Germinal center (tissue), 1 donor: ENCODE results near the gene PRLH.

ENCODE experiments used
- DNase-seq: peaks from one replicate; pipeline ENCODE4 v3.0.0; 2012; ENCODE audit warnings: mixed read lengths, low spot score

Gene PRLH

GRCh38 chr2:237539681-237540080 is 26.7 kb upstream of the PRLH start:
- DNase-seq = no peak

GRCh38 chr2:237540223-237540775 is 26.1 kb upstream of the PRLH start:
- DNase-seq = no peak

- DNase-seq = no peak
Observed at GRCh38 chr2:237540823-237541222, 25.6 kb upstream of the PRLH start.

- DNase-seq = no peak
Observed at GRCh38 chr2:237541243-237541642, 25.1 kb upstream of the PRLH start.

GRCh38 chr2:237542001-237542704 is 24.2 kb upstream of the PRLH start:
- DNase-seq = no peak

GRCh38 chr2:237546040-237546875 is 20.1 kb upstream of the PRLH start:
- DNase-seq = no peak

- DNase-seq = no peak
Observed at GRCh38 chr2:237546876-237547395, 19.4 kb upstream of the PRLH start.

- DNase-seq = no peak
Observed at GRCh38 chr2:237547841-237548416, 18.4 kb upstream of the PRLH start.

- DNase-seq = no peak
Observed at GRCh38 chr2:237549216-237549615, 17.2 kb upstream of the PRLH start.

- DNase-seq = no peak
Observed at GRCh38 chr2:237549643-237550415, 16.5 kb upstream of the PRLH start.

GRCh38 chr2:237551071-237551574 is 15.3 kb upstream of the PRLH start:
- DNase-seq = no peak

- no peak for DNase-seq
Observed at GRCh38 chr2:237552908-237553307, 13.5 kb upstream of the PRLH start.

GRCh38 chr2:237553948-237554347 is 12.4 kb upstream of the PRLH start:
- DNase-seq = no peak

GRCh38 chr2:237555560-237555959 is 10.8 kb upstream of the PRLH start:
- DNase-seq = no peak

GRCh38 chr2:237556773-237557632 is 9.4 kb upstream of the PRLH start:
- no peak for DNase-seq

GRCh38 chr2:237557633-237558015 is 8.8 kb upstream of the PRLH start:
- no peak for DNase-seq

GRCh38 chr2:237558961-237559641 is 7.3 kb upstream of the PRLH start:
- DNase-seq = no peak

- DNase-seq = no peak
Observed at GRCh38 chr2:237561221-237561620, 5.2 kb upstream of the PRLH start.

GRCh38 chr2:237563816-237564215 is 2.6 kb upstream of the PRLH start:
- DNase-seq = no peak

GRCh38 chr2:237564526-237565131 is 1.7 kb upstream of the PRLH start:
- no peak for DNase-seq
